Endodermal cell (in vitro differentiated cells): ENCODE measurements around the gene GPX8. TPM values are rescaled to one million over a fixed set of nuclear protein-coding genes. Genes with fewer than 3 reads are reported as not detected.
A peak's percentile ranks its signal among the peaks of the same experiment; 100 is the strongest.

Experiments used
- DNase-seq: peaks from one replicate; pipeline ENCODE4 v3.0.0-alpha.2; 2017
- H3K27ac ChIP-seq: 2 replicates; pipeline ENCODE4 v1.5.1; 2013; ENCODE audit warnings: mild to moderate bottlenecking, low read depth, low read length, moderate library complexity
- H3K27me3 ChIP-seq: 2 replicates; pipeline ENCODE4 v1.6.1; 2013; ENCODE audit warnings: mild to moderate bottlenecking, low read length, moderate library complexity; ENCODE audit not compliant: insufficient read depth, control insufficient read depth, poor library complexity, severe bottlenecking
- H3K36me3 ChIP-seq: 2 replicates; pipeline ENCODE4 v1.7.0; 2013; ENCODE audit warnings: mild to moderate bottlenecking, low read length, moderate library complexity; ENCODE audit not compliant: control insufficient read depth, insufficient read depth
- H3K4me1 ChIP-seq: one replicate; pipeline ENCODE4 v1.7.0; 2013; ENCODE audit warnings: low read length; ENCODE audit not compliant: control insufficient read depth, insufficient read depth
- H3K4me3 ChIP-seq: 2 replicates; pipeline ENCODE4 v1.5.1; 2013; ENCODE audit warnings: mild to moderate bottlenecking, low read length, moderate library complexity
- H3K9ac ChIP-seq: 2 replicates; pipeline ENCODE4 v1.6.1; 2013; ENCODE audit warnings: mild to moderate bottlenecking, low read length, moderate library complexity; ENCODE audit not compliant: poor library complexity, severe bottlenecking; ENCODE audit errors: extremely low read depth
- H3K9me3 ChIP-seq: 2 replicates; pipeline ENCODE4 v1.6.1; 2013; ENCODE audit warnings: mild to moderate bottlenecking, low read length, moderate library complexity; ENCODE audit not compliant: control insufficient read depth
- H3K27ac Mint-ChIP-seq: 2 replicates; pipeline ENCODE4 v1.8.0; 2020; ENCODE audit warnings: mixed read lengths
- H3K27me3 Mint-ChIP-seq: 2 replicates; pipeline ENCODE4 v1.8.0; 2021; ENCODE audit warnings: mild to moderate bottlenecking, mixed read lengths; ENCODE audit not compliant: insufficient read depth
- H3K36me3 Mint-ChIP-seq: 2 replicates; pipeline ENCODE4 v1.8.0; 2020; ENCODE audit warnings: low read depth, mixed read lengths
- H3K4me1 Mint-ChIP-seq: 2 replicates; pipeline ENCODE4 v1.8.0; 2020; ENCODE audit warnings: mixed read lengths
- H3K4me3 Mint-ChIP-seq: 2 replicates; pipeline ENCODE4 v1.8.0; 2020; ENCODE audit warnings: mild to moderate bottlenecking, moderate library complexity, mixed read lengths
- H3K9me3 Mint-ChIP-seq: 2 replicates; pipeline ENCODE4 v1.8.0; 2020; ENCODE audit warnings: mild to moderate bottlenecking, mixed read lengths
- WGBS, 2 experiments: methylation state at CpG; one replicate each; pipeline versions ENCODE4 v1.1.5 to v1.1.7; 2013; ENCODE audit warnings: missing lambda C conversion rate in 2 of 2, mixed read lengths in 1 of 2; ENCODE audit not compliant: insufficient coverage in 1 of 2, insufficient read length in 1 of 2; 5-methylcytosine and 5-hydroxymethylcytosine counted together
- total RNA-seq, 2 donors: library from RNA; stranded (reverse); fragmentation: NEBNext Ultra II Directional in 1 of 2; extraction: Animal tissue kit (Norgen Biotek cat#: 25700) in 1 of 2; gene quantifications; 2 replicates in 1 of 2; 3 replicates in 1 of 2; pipeline ENCODE4 v1.2.1, GENCODE V29; 2021
- TF ChIP-seq, protein P1 (sequence below): fragments of 200-600 bp; sonication (generic); conservative IDR thresholded peaks from 2 replicates; pipeline ENCODE4 v1.5.0; 2021; ENCODE audit warnings: antibody characterized with exemption, mild to moderate bottlenecking

Gene GPX8
- total RNA-seq, 2 donors from 2014 or later, result 47.9 to 68.9 TPM

DNA sequence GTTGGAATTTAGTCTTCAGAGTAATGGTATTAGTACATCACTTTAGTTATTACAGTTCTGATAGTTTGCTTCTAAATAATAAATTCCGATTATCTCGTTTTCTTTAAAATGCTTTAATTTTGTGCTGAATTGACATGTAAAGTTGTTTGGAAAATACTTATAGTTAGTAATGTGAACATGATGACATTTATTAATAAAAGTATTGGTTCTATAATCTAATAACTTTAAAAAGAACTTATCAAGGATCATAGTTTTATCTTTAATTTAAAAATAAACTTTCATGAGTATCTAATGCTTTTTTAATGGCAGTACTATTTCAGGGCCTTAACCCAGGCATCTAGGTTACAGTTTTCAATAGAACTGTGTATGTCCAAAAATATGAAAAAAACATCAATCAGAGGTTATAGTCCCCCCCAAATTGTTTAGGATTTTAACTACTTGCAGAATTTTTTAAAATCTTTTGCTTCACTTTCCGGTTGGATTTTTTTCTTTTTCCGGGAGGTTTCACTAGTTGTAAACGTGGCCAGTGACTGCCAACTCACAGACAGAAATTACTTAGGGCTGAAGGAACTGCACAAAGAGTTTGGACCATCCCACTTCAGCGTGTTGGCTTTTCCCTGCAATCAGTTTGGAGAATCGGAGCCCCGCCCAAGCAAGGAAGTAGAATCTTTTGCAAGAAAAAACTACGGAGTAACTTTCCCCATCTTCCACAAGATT, 680 bp downstream of the GPX8 start:
- Histone ChIP-seq H3K4me1 (no peaks in the 10 kb centered on the region), H3K27me3 (no peaks in the 10 kb centered on the region), H3K4me3 (peak overlapping the region; percentile 93), H3K9ac (peak overlapping the region; percentile 79), H3K9me3 (no peaks in the 10 kb centered on the region), H3K36me3 (peaks cover 27% of the 10 kb centered on the region), H3K27ac (peak overlapping the region; percentile 76)
- Mint-ChIP-seq H3K9me3 (peaks cover 4% of the 10 kb centered on the region), H3K4me3 (peak overlapping the region; percentile 77), H3K36me3 (peaks cover 16% of the 10 kb centered on the region), H3K27ac (peak overlapping the region; percentile 98), H3K4me1 (peaks cover 10% of the 10 kb centered on the region), H3K27me3 (peaks cover 7% of the 10 kb centered on the region)
- DNase-seq, result peak; percentile 72
- TF ChIP-seq, protein P1, sequence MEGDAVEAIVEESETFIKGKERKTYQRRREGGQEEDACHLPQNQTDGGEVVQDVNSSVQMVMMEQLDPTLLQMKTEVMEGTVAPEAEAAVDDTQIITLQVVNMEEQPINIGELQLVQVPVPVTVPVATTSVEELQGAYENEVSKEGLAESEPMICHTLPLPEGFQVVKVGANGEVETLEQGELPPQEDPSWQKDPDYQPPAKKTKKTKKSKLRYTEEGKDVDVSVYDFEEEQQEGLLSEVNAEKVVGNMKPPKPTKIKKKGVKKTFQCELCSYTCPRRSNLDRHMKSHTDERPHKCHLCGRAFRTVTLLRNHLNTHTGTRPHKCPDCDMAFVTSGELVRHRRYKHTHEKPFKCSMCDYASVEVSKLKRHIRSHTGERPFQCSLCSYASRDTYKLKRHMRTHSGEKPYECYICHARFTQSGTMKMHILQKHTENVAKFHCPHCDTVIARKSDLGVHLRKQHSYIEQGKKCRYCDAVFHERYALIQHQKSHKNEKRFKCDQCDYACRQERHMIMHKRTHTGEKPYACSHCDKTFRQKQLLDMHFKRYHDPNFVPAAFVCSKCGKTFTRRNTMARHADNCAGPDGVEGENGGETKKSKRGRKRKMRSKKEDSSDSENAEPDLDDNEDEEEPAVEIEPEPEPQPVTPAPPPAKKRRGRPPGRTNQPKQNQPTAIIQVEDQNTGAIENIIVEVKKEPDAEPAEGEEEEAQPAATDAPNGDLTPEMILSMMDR, result no peak
- WGBS, 2 experiments, result 0 to 3% methylated on average over 5 to 9 of the region's 9 CpGs

DNA sequence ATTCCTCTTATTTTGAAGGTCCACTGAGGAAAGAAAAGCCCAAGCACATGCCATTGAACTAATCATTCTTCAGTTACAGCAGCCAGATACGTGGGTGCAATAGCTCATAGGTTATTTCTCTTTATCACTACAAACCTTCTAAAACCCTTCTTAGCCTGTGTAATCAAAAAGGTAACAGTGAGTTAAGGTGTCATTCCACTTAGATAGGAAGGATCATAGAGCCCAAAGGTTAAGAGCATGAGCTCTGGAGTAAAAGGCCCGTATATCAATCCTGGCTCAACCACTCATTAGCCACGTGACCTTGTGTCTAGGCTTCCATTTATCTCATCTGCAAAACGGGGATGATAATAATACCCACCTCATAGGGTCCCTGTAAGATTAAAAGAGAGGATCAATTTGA, 2.7 kb downstream of the GPX8 start:
- Histone ChIP-seq H3K4me1 (no peaks in the 10 kb centered on the region), H3K9ac (no peak overlapping the region), H3K4me3 (no peak overlapping the region), H3K27ac (no peak overlapping the region), H3K36me3 (peaks cover 30% of the 10 kb centered on the region), H3K9me3 (no peaks in the 10 kb centered on the region), H3K27me3 (no peaks in the 10 kb centered on the region)
- Mint-ChIP-seq H3K27ac (no peak overlapping the region), H3K27me3 (no peaks in the 10 kb centered on the region), H3K4me1 (peaks cover 9% of the 10 kb centered on the region), H3K9me3 (no peaks in the 10 kb centered on the region), H3K36me3 (peaks cover 21% of the 10 kb centered on the region), H3K4me3 (no peak overlapping the region)
- no peak for DNase-seq
- TF ChIP-seq, protein P1, result no peak
- 96 to 100% methylated on average over 1 to 4 of the region's 4 CpGs for WGBS, 2 experiments

DNA sequence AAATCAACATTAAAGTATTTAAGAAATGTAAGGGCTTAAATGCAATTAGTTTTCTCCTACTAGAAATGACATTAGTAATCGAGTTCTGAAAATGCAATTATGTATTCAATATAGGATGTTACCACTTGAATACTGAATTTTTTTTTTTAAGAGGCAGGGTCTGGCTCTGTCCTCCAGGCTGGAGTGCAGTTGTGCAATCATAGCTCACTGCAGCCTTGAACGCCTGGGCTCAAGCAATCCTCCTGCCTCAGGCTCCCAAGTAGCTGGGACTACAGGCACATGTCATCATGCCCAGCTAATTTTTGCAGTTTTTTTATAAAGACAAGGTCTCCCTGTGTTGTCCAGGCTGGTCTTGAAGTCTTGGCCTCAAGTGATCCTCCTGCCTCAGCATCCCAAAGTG, 11.5 kb downstream of the GPX8 start:
- H3K27me3 Mint-ChIP-seq, result peaks cover 66% of the 10 kb centered on the region

More for the DNA sequence above, 11.5 kb downstream of the GPX8 start:
- H3K4me1 ChIP-seq, result peaks cover 4% of the 10 kb centered on the region
- no peaks in the 10 kb centered on the region for H3K36me3 ChIP-seq
- H3K9ac ChIP-seq, result no peak overlapping the region
- 60 to 78% methylated on average over 1 to 2 of the region's 2 CpGs for WGBS, 2 experiments
- Mint-ChIP-seq H3K36me3 (peaks cover 1% of the 10 kb centered on the region), H3K27ac (no peak overlapping the region), H3K4me3 (no peak overlapping the region), H3K9me3 (no peaks in the 10 kb centered on the region), H3K4me1 (peaks cover 12% of the 10 kb centered on the region)
- H3K27me3 ChIP-seq, result peaks cover 55% of the 10 kb centered on the region
- TF ChIP-seq, protein P1, result no peak
- no peak overlapping the region for H3K4me3 ChIP-seq
- H3K9me3 ChIP-seq, result no peaks in the 10 kb centered on the region
- no peak for DNase-seq
- H3K27ac ChIP-seq, result no peak overlapping the region
